T-helper 9 cell (primary cell): Measurements from ENCODE around the gene GAN.

ENCODE experiments used
- DNase-seq: peaks from one replicate; pipeline ENCODE4 v3.0.0-alpha.2; 2020
- total RNA-seq, 2 donors: gene quantifications; one replicate each; lab custom pipeline; 2026; lab: John Stamatoyannopoulos, UW

Gene GAN
- 24.6 to 44.8 reads per million in 2 donors for total RNA-seq

GRCh38 chr16:81314603-81315270, at the start of gene GAN:
Gene GAN (plus strand): TSS chr16:81314962. CDS start chr16:81315114, 152 bp downstream.
- DNase-seq, result peak; percentile 88

- DNase-seq, result no peak
These were observed 49.7 kb upstream of the GAN start for GRCh38 chr16:81265052-81265451.

- no peak for DNase-seq
These were observed 48.9 kb upstream of the GAN start for GRCh38 chr16:81265658-81266451.

DNA sequence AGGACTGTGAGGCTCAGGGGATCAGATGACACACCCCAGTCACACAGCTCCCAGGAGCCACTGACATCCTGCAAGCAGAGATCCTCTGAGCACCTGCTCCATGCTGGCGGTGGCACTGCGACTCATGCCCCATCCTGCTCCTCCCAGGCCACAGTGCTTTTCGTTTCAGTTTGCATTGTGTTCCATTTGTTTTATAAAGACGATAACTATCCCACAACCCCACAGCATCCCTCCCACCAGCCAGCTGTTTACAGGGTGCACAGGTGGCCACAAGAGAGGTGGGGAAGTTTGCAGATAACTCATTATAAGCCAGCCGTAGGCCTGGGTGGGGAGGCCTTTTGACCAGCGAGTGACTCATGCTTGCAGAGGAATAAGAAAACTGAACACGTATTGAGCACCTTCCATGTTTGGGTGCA, 48.1 kb upstream of the GAN start:
- no peak for DNase-seq

DNA sequence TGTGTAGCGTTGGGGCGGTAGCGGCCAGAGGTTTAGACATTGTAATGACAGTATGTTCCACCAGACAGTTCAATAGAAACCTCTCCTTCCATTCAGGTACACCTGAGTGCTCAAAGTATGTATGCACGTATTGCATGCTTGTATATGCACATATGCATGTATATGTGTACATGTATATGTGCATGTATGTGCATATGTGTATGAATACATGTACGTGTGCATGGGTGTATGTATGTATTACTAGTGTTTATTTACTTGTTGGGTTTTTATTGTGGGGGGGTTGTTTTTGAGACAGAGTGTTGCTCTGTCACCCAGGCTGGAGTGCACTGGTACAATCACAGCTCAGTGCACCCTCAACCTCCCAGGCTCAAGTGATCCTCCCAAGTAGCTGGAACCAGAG, 46.3 kb upstream of the GAN start:
- DNase-seq, result no peak

GRCh38 chr16:81273223-81273950, 41.4 kb upstream of the GAN start:
- no peak for DNase-seq

- no peak for DNase-seq
These were observed 39.7 kb upstream of the GAN start for GRCh38 chr16:81275064-81275532.

GRCh38 chr16:81275795-81276194, 39.0 kb upstream of the GAN start:
- no peak for DNase-seq

GRCh38 chr16:81276323-81276722, 38.4 kb upstream of the GAN start:
- DNase-seq, result no peak

- DNase-seq, result no peak
These were observed 37.2 kb upstream of the GAN start for GRCh38 chr16:81277541-81278080.

- DNase-seq, result no peak
These were observed 36.2 kb upstream of the GAN start for GRCh38 chr16:81278526-81278925.

- no peak for DNase-seq
These were observed 35.4 kb upstream of the GAN start for GRCh38 chr16:81279392-81279791.

GRCh38 chr16:81280393-81280792, 34.4 kb upstream of the GAN start:
- DNase-seq, result no peak

DNA sequence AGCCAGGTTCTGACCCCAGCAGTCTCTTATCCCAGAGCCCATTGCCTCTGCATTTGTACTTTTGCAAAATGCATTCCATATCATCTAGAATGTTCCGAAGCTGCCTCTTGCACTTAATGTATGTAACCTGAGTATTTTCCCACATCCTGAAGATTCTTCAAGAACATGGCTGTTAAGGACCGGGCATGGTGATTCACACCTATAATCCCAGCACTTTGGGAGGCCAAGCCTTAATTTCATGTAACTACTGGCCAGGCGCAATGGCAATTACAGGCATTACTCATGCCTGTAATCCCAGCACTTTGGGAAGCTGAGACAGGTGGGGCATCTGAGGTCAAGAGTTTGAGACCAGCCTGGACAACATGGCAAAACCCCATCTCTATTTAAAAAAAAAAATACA, 31.7 kb upstream of the GAN start:
- no peak for DNase-seq

DNA sequence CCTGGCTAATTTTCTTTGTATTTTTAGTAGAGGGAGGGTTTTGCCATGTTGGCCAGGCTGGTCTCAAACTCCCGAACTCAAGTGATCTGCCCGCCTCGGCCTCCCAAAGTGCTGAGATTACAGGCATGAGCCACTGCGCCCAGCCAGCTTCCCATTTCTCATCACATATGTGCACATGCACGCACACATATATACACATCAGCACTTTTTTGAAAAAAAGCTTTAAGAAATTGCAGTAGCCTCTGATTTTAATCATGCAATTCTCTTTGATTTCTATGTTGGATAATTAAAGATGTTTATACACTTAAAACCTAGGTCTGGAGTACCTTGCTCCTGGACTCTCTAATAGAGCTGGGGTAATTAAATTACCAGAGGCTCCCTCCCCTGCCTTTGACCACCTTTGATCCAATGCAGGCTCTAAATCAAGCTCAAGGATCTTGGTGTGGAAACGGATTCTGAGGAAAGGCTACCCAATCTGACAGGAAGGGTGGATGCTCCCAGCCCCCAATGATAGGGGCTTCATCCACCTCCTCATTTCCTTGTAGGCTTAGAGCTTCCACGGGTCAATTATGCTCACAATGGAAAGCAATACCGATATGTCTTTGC, 29.7 kb upstream of the GAN start:
- no peak for DNase-seq

- DNase-seq, result no peak
These were observed 28.6 kb upstream of the GAN start for GRCh38 chr16:81286190-81286589.

- DNase-seq, result no peak
These were observed 23.6 kb upstream of the GAN start for GRCh38 chr16:81291117-81291516.

GRCh38 chr16:81292936-81293335, 21.8 kb upstream of the GAN start:
- no peak for DNase-seq

DNA sequence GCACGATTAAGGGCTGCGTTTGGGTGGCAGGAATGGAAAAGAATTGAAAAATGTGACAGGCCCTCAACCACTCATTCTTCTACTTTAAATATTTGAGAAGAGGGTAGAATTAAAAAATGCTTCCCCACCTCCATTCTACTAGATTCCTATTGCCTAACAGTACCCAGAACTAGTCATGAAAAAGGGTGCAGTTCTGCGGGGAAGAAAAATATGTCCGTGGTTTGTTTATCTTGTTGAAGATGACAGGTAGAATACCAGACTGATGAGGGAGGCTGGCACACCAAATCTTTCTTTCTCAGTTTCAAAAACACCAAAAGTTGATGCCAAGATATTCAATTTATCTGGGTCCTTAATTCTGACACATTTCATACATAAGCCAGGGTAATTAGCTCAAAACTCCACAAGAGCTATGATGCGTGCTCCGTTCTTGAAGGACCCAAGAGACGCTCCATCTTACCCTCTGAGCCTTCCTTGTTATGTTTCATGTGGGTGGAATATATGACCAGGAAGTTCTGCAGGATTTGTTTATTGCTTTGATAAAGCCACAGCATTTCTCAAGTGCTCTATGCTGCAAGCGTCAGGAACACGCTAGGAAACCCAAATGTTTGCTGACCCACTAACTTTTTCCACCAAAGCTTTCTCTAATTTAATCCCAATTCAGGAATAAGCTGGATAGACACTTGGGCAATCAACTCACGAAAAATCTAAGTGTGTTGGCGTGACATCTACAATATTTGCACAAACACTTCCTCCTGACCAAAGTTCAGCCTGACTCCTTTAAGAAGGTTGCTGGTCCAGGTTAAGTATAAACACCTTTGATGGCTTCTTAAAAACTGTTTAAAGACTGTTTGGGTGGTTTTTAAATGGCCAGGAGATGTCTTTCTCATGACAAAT, 20.6 kb upstream of the GAN start:
- no peak for DNase-seq

GRCh38 chr16:81296631-81297030, 18.1 kb upstream of the GAN start:
- DNase-seq, result no peak

- DNase-seq, result no peak
These were observed 7.0 kb upstream of the GAN start for GRCh38 chr16:81307770-81308169.
